ENCODE data around the gene INTS6. TPM values are rescaled to one million over a fixed set of nuclear protein-coding genes. Genes with fewer than 3 reads are reported as not detected.
A peak's percentile ranks its signal among the peaks of the same experiment; 100 is the strongest.

The INTS6 gene
- total RNA-seq, 1 donor from 2014 or later, result 44.7 TPM

DNA sequence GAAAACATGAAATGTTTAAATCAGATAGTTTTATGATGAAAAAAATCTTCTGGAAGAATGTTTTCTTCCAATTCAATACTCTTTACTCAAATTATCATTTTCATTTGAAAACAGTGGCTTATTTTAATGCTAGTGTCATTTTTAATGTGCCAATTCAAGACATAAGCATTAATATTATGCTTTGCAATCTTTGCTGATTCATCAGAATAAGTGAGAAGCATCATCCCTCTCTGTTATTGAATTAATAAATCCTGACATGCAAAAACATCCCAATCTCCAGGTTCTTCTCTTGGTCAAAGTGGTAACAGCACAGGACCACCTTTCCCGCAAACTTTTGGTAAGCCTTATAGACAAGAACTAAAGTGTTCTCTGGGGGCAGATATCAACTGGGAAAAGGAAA lies 3.8 kb downstream of the INTS6 start:
- DNase-seq (ENCODE audit: extremely low spot score, unreplicated experiment), result no peak
- peaks cover 11% of the 10 kb centered on the region for H3K4me1 Mint-ChIP-seq (ENCODE audit: unreplicated experiment)
- no peak overlapping the region for H3K4me3 Mint-ChIP-seq
- peaks cover 25% of the 10 kb centered on the region for H3K36me3 Mint-ChIP-seq
- TF ChIP-seq, protein P1, sequence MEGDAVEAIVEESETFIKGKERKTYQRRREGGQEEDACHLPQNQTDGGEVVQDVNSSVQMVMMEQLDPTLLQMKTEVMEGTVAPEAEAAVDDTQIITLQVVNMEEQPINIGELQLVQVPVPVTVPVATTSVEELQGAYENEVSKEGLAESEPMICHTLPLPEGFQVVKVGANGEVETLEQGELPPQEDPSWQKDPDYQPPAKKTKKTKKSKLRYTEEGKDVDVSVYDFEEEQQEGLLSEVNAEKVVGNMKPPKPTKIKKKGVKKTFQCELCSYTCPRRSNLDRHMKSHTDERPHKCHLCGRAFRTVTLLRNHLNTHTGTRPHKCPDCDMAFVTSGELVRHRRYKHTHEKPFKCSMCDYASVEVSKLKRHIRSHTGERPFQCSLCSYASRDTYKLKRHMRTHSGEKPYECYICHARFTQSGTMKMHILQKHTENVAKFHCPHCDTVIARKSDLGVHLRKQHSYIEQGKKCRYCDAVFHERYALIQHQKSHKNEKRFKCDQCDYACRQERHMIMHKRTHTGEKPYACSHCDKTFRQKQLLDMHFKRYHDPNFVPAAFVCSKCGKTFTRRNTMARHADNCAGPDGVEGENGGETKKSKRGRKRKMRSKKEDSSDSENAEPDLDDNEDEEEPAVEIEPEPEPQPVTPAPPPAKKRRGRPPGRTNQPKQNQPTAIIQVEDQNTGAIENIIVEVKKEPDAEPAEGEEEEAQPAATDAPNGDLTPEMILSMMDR (conservative IDR thresholded peaks at IDR 0.05), result no peak
- H3K27me3 Mint-ChIP-seq, result peaks cover 4% of the 10 kb centered on the region
- no peaks in the 10 kb centered on the region for H3K9me3 Mint-ChIP-seq
- no peak overlapping the region for H3K27ac Mint-ChIP-seq

- DNase-seq (ENCODE audit: extremely low spot score, unreplicated experiment), result no peak
- Mint-ChIP-seq H3K4me3 (no peak overlapping the region), H3K27me3 (no peaks in the 10 kb centered on the region), H3K36me3 (peaks cover 15% of the 10 kb centered on the region), H3K9me3 (no peaks in the 10 kb centered on the region), H3K4me1 (ENCODE audit: unreplicated experiment) (peaks cover 10% of the 10 kb centered on the region), H3K27ac (no peak overlapping the region)
- TF ChIP-seq, protein P1 (conservative IDR thresholded peaks at IDR 0.05), result peak; percentile 44
These were observed 7.9 kb downstream of the INTS6 start for GRCh38 chr13:51444922-51445321.

DNA sequence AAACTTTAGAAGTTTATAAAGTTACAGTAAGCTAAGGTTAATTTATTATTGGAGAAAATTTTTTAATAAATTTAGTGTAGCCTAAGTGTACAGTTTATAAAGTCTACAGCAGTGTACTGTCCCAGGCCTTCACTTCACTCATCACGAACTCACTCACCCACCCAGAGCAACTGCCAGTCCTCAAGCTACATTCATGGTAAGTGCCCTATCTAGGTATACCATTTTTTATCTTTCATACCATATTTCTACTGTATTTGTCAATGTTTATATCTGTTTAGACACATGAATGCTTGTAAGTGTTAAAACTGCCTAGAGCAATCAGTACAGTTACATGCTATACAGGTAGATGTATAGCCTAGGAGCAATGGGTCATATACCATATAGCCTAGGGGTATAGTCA lies 12.5 kb downstream of the INTS6 start:
- Mint-ChIP-seq H3K4me3 (no peak overlapping the region), H3K27ac (no peak overlapping the region), H3K27me3 (no peaks in the 10 kb centered on the region), H3K9me3 (no peaks in the 10 kb centered on the region), H3K4me1 (ENCODE audit: unreplicated experiment) (peaks cover 5% of the 10 kb centered on the region), H3K36me3 (no peaks in the 10 kb centered on the region)
- TF ChIP-seq, protein P1 (conservative IDR thresholded peaks at IDR 0.05), result no peak
- no peak for DNase-seq (ENCODE audit: extremely low spot score, unreplicated experiment)

DNA sequence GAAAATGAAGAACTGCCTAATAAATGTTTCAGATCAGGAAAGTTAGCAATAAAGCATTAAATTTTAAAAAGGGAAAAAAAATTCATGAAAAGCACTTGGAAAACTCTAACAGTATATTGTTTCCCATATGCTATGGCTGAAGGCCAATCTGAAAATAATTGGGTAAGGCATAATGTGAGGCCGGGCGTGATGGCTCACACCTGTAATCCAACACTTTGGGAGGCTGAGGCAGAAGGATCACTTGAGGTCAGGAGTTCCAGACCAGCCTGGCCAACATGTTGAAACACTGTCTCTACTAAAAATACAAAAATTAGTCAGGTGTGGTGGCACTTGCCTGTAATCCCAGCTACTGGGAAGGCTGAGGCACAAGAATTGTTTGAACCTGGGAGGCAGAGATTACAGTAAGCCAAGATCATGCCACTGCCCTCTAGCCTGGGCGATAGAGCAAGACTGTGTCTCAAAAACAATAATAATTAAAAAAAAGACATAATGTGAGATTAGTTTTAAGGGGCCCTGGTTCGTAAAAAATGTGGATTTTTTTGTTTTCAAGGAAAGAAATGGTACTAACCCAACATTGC lies 15.2 kb downstream of the INTS6 start:
- H3K27ac Mint-ChIP-seq, result no peak overlapping the region
- H3K36me3 Mint-ChIP-seq, result peaks cover 4% of the 10 kb centered on the region
- H3K4me1 Mint-ChIP-seq (ENCODE audit: unreplicated experiment), result peaks cover 5% of the 10 kb centered on the region
- no peak for DNase-seq (ENCODE audit: extremely low spot score, unreplicated experiment)
- H3K27me3 Mint-ChIP-seq, result no peaks in the 10 kb centered on the region
- H3K4me3 Mint-ChIP-seq, result no peak overlapping the region
- H3K9me3 Mint-ChIP-seq, result no peaks in the 10 kb centered on the region
- TF ChIP-seq, protein P1 (conservative IDR thresholded peaks at IDR 0.05), result no peak

DNA sequence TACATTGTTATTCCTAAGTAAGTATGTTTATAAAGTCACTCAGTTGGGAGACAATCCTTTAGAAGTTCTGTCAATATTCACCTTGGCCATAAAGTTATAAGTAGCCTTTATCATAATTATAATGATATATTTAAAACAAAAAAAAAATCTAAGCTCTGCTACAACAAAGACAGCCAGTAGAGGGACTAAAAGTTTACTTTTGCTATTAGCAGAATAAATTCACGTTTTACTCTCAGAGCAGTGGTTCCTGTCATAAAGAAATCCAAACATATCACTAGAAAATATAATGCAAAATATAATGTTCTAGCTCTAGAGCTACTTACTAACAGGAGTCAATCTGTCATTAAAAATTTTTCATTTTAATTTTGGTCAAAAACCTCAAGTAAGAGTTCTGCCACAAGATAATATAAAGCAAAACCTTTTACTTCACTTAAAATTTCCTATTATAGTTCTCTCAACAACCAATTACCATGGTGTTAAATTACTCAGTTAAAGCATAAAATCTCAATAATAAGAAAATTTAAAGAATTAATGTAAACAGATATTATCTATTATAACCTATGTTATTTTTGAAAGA lies 17.7 kb downstream of the INTS6 start:
- Mint-ChIP-seq H3K27ac (no peak overlapping the region), H3K9me3 (no peaks in the 10 kb centered on the region), H3K27me3 (no peaks in the 10 kb centered on the region), H3K4me1 (ENCODE audit: unreplicated experiment) (no peaks in the 10 kb centered on the region), H3K36me3 (peaks cover 13% of the 10 kb centered on the region), H3K4me3 (no peak overlapping the region)
- TF ChIP-seq, protein P1 (conservative IDR thresholded peaks at IDR 0.05), result peak; percentile 77
- DNase-seq (ENCODE audit: extremely low spot score, unreplicated experiment), result no peak

All from type B pancreatic cell (in vitro differentiated cells).